ENCODE data around the gene ARRDC1. TPM values are rescaled to one million over a fixed set of nuclear protein-coding genes. Genes with fewer than 3 reads are reported as not detected.

The ARRDC1 gene
- total RNA-seq, 2 donors from 2014 or later, result 34.4 to 40.9 TPM

GRCh38 chr9:137643921-137644320, 38.4 kb downstream of the ARRDC1 start:
- ATAC-seq (no peak), DNase-seq (ENCODE audit: low spot score in 2 of 2) (no peak)
- Mint-ChIP-seq H3K9me3 (no peaks in the 10 kb centered on the region), H3K36me3 (peaks cover 4 to 36% of the 10 kb centered on the region in 2 donors), H3K27ac (peak overlapping the region in 1 of 2 donors; percentile 2)

GRCh38 chr9:137645211-137645610, 39.7 kb downstream of the ARRDC1 start:
- DNase-seq (ENCODE audit: low spot score in 2 of 2) (no peak), ATAC-seq (no peak)
- Mint-ChIP-seq H3K36me3 (peaks cover 4 to 44% of the 10 kb centered on the region in 2 donors), H3K9me3 (no peaks in the 10 kb centered on the region), H3K27ac (no peak overlapping the region)

- Mint-ChIP-seq H3K27ac (peak overlapping the region in 1 of 2 donors; percentile 79), H3K9me3 (no peaks in the 10 kb centered on the region), H3K36me3 (peaks cover 4 to 40% of the 10 kb centered on the region in 2 donors)
- no peak for DNase-seq (ENCODE audit: low spot score in 2 of 2)
- no peak for ATAC-seq
Measured at GRCh38 chr9:137646341-137646740, 40.9 kb downstream of the ARRDC1 start.

- Mint-ChIP-seq H3K36me3 (peaks cover 4 to 36% of the 10 kb centered on the region in 2 donors), H3K9me3 (no peaks in the 10 kb centered on the region)
Measured at GRCh38 chr9:137647096-137647714, 41.7 kb downstream of the ARRDC1 start.

GRCh38 chr9:137648396-137648795, 42.9 kb downstream of the ARRDC1 start:
- DNase-seq (ENCODE audit: low spot score in 2 of 2) (no peak), ATAC-seq (no peak)
- Mint-ChIP-seq H3K36me3 (peaks cover 4 to 36% of the 10 kb centered on the region in 2 donors), H3K27ac (no peak overlapping the region), H3K9me3 (no peaks in the 10 kb centered on the region)

More at GRCh38 chr9:137647096-137647714, 41.7 kb downstream of the ARRDC1 start:
- no peak for DNase-seq (ENCODE audit: low spot score in 2 of 2)
- ATAC-seq, result peak in 1 of 2 donors; percentile 37
- H3K27ac Mint-ChIP-seq, result no peak overlapping the region

GRCh38 chr9:137649553-137649952, 44.1 kb downstream of the ARRDC1 start:
- no peak for ATAC-seq
- Mint-ChIP-seq H3K9me3 (no peaks in the 10 kb centered on the region), H3K27ac (no peak overlapping the region), H3K36me3 (peaks cover 0 to 31% of the 10 kb centered on the region in 2 donors)
- DNase-seq (ENCODE audit: low spot score in 2 of 2), result no peak

GRCh38 chr9:137650259-137650658, 44.8 kb downstream of the ARRDC1 start:
- Mint-ChIP-seq H3K9me3 (no peaks in the 10 kb centered on the region), H3K36me3 (peaks cover 0 to 31% of the 10 kb centered on the region in 2 donors), H3K27ac (peak overlapping the region in 1 of 2 donors; percentile 56)
- peak; percentile 41 to 44 for ATAC-seq
- no peak for DNase-seq (ENCODE audit: low spot score in 2 of 2)

- H3K9me3 Mint-ChIP-seq, result no peaks in the 10 kb centered on the region
- no peak overlapping the region for H3K27ac Mint-ChIP-seq
- no peak for DNase-seq (ENCODE audit: low spot score in 2 of 2)
- peaks cover 0 to 31% of the 10 kb centered on the region in 2 donors for H3K36me3 Mint-ChIP-seq
- ATAC-seq, result no peak
Measured at GRCh38 chr9:137650779-137651178, 45.3 kb downstream of the ARRDC1 start.

- ATAC-seq (no peak), DNase-seq (ENCODE audit: low spot score in 2 of 2) (no peak)
- no peaks in the 10 kb centered on the region for H3K9me3 Mint-ChIP-seq
- H3K36me3 Mint-ChIP-seq, result no peaks in the 10 kb centered on the region
- no peak overlapping the region for H3K27ac Mint-ChIP-seq
Measured at GRCh38 chr9:137656416-137656815, 50.9 kb downstream of the ARRDC1 start.

GRCh38 chr9:137657606-137658005, 52.1 kb downstream of the ARRDC1 start:
- ATAC-seq, result no peak
- H3K36me3 Mint-ChIP-seq, result no peaks in the 10 kb centered on the region
- DNase-seq (ENCODE audit: low spot score in 2 of 2), result no peak
- H3K9me3 Mint-ChIP-seq, result no peaks in the 10 kb centered on the region
- peak overlapping the region in 1 of 2 donors; percentile 5 for H3K27ac Mint-ChIP-seq

- no peak for DNase-seq (ENCODE audit: low spot score in 2 of 2)
- no peak for ATAC-seq
- no peaks in the 10 kb centered on the region for H3K9me3 Mint-ChIP-seq
- H3K36me3 Mint-ChIP-seq, result no peaks in the 10 kb centered on the region
- H3K27ac Mint-ChIP-seq, result no peak overlapping the region
Measured at GRCh38 chr9:137658781-137659180, 53.3 kb downstream of the ARRDC1 start.

- DNase-seq (ENCODE audit: low spot score in 2 of 2), result no peak
- ATAC-seq, result no peak
- no peaks in the 10 kb centered on the region for H3K9me3 Mint-ChIP-seq
- H3K36me3 Mint-ChIP-seq, result no peaks in the 10 kb centered on the region
- H3K27ac Mint-ChIP-seq, result no peak overlapping the region
Measured at GRCh38 chr9:137660144-137660543, 54.7 kb downstream of the ARRDC1 start.

GRCh38 chr9:137663584-137663983, 58.1 kb downstream of the ARRDC1 start:
- H3K36me3 Mint-ChIP-seq, result no peaks in the 10 kb centered on the region
- no peak overlapping the region for H3K27ac Mint-ChIP-seq
- H3K9me3 Mint-ChIP-seq, result no peaks in the 10 kb centered on the region
- no peak for ATAC-seq
- DNase-seq (ENCODE audit: low spot score in 2 of 2), result no peak

GRCh38 chr9:137664676-137665075, 59.2 kb downstream of the ARRDC1 start:
- ATAC-seq (no peak), DNase-seq (ENCODE audit: low spot score in 2 of 2) (no peak)
- H3K9me3 Mint-ChIP-seq, result no peaks in the 10 kb centered on the region
- H3K27ac Mint-ChIP-seq, result peak overlapping the region in 1 of 2 donors; percentile 82
- peaks cover 6 to 7% of the 10 kb centered on the region in 2 donors for H3K36me3 Mint-ChIP-seq

Other genes starting within 250 kb of the ARRDC1 start
- gene EXD3, start 182.5 kb upstream of the ARRDC1 start, total RNA-seq, result 10 to 100 TPM in 1 of 2 donors, 1 to 10 TPM in 1; 7.9 to 14.8 TPM
- 1 to 10 TPM in 1 of 2 donors, not detected in 1; 1.5 TPM for gene NOXA1, start 182.3 kb upstream of the ARRDC1 start, total RNA-seq
- not detected for gene ENTPD8, start 164.3 kb upstream of the ARRDC1 start, total RNA-seq
- gene NSMF, start 146.4 kb upstream of the ARRDC1 start, total RNA-seq, result 10 to 100 TPM; 12.0 to 61.3 TPM
- gene PNPLA7, start 55.3 kb upstream of the ARRDC1 start, total RNA-seq, result 1 to 10 TPM; 3.7 to 4.4 TPM
- gene MRPL41, start 53.8 kb upstream of the ARRDC1 start, total RNA-seq, result 10 to 100 TPM; 21.2 to 31.6 TPM
- 10 to 100 TPM; 30.1 to 64.7 TPM for gene DPH7, start 26.8 kb upstream of the ARRDC1 start, total RNA-seq
- 10 to 100 TPM; 32.9 to 63.5 TPM for gene ZMYND19, start 15.2 kb upstream of the ARRDC1 start, total RNA-seq
- gene EHMT1, start 13.3 kb downstream of the ARRDC1 start, total RNA-seq, result 10 to 100 TPM; 80.4 to 85.0 TPM